ENCODE results near the gene LRRK1. TPM values are rescaled to one million over a fixed set of nuclear protein-coding genes. Genes with fewer than 3 reads are reported as not detected.

The LRRK1 gene
- total RNA-seq, 1 donor from 2014 or later: 4.2 TPM

- Histone ChIP-seq H3K36me3 (ENCODE audit: control insufficient read depth, insufficient read depth, low read length) (peaks cover under 1% of the 10 kb centered on the region), H3K4me3 (ENCODE audit: low read depth, low read length) (no peak overlapping the region), H3K27me3 (ENCODE audit: control insufficient read depth, insufficient read depth, low read length) (no peaks in the 10 kb centered on the region)
- FAIRE-seq (no peak), DNase-seq (ENCODE audit: low read depth) (no peak)
- TF ChIP-seq CTCF (IDR thresholded peaks at IDR 0.05; ENCODE audit: insufficient read depth, low read length, severe bottlenecking): no peak
Measured at GRCh38 chr15:100942656-100943425, 23.7 kb downstream of the LRRK1 start.

- no peaks in the 10 kb centered on the region for H3K27me3 ChIP-seq (ENCODE audit: control insufficient read depth, insufficient read depth, low read length)
- no peak for DNase-seq (ENCODE audit: low read depth)
- TF ChIP-seq CTCF (IDR thresholded peaks at IDR 0.05; ENCODE audit: insufficient read depth, low read length, severe bottlenecking): no peak
- H3K4me3 ChIP-seq (ENCODE audit: low read depth, low read length): no peak overlapping the region
- H3K36me3 ChIP-seq (ENCODE audit: control insufficient read depth, insufficient read depth, low read length): peaks cover 1% of the 10 kb centered on the region
- FAIRE-seq: no peak
Measured at GRCh38 chr15:100944244-100944895, 25.2 kb downstream of the LRRK1 start.

GRCh38 chr15:100944986-100945385 lies 25.8 kb downstream of the LRRK1 start:
- H3K4me3 ChIP-seq (ENCODE audit: low read depth, low read length): no peak overlapping the region
- H3K36me3 ChIP-seq (ENCODE audit: control insufficient read depth, insufficient read depth, low read length): peaks cover 1% of the 10 kb centered on the region
- DNase-seq (ENCODE audit: low read depth) (no peak), FAIRE-seq (no peak)
- no peaks in the 10 kb centered on the region for H3K27me3 ChIP-seq (ENCODE audit: control insufficient read depth, insufficient read depth, low read length)
- no peak for TF ChIP-seq CTCF (IDR thresholded peaks at IDR 0.05; ENCODE audit: insufficient read depth, low read length, severe bottlenecking)

GRCh38 chr15:100947760-100948429 lies 28.7 kb downstream of the LRRK1 start:
- Histone ChIP-seq H3K36me3 (ENCODE audit: control insufficient read depth, insufficient read depth, low read length) (peaks cover 1% of the 10 kb centered on the region), H3K27me3 (ENCODE audit: control insufficient read depth, insufficient read depth, low read length) (no peaks in the 10 kb centered on the region), H3K4me3 (ENCODE audit: low read depth, low read length) (no peak overlapping the region)
- DNase-seq (ENCODE audit: low read depth) (no peak), FAIRE-seq (peak; percentile 43)
- TF ChIP-seq CTCF (IDR thresholded peaks at IDR 0.05; ENCODE audit: insufficient read depth, low read length, severe bottlenecking): no peak

GRCh38 chr15:100948430-100948762 lies 29.2 kb downstream of the LRRK1 start:
- DNase-seq (ENCODE audit: low read depth): no peak
- peaks cover 1% of the 10 kb centered on the region for H3K36me3 ChIP-seq (ENCODE audit: control insufficient read depth, insufficient read depth, low read length)
- TF ChIP-seq CTCF (IDR thresholded peaks at IDR 0.05; ENCODE audit: insufficient read depth, low read length, severe bottlenecking): no peak
- no peak for FAIRE-seq
- H3K27me3 ChIP-seq (ENCODE audit: control insufficient read depth, insufficient read depth, low read length): no peaks in the 10 kb centered on the region
- H3K4me3 ChIP-seq (ENCODE audit: low read depth, low read length): no peak overlapping the region

All from bronchial epithelial cell (primary cell).